Thyroid gland (tissue), 4 donors: ENCODE results near the gene FAHD2A. TPM values are rescaled to one million over a fixed set of nuclear protein-coding genes. Genes with fewer than 3 reads are reported as not detected.

ENCODE experiments used
- DNase-seq, 2 donors: peaks; one replicate each; pipeline ENCODE4 v3.0.0-alpha.2; 2019
- H3K27ac ChIP-seq, 3 donors: fragments of 200-600 bp; sonication (generic); 1 replicate in 2 of 3; 2 replicates in 1 of 3; pipeline ENCODE4 v1.5.1; 2016 to 2019; ENCODE audit warnings: mild to moderate bottlenecking in 1 of 3, moderate library complexity in 1 of 3
- H3K27me3 ChIP-seq: fragments of 200-600 bp; sonication (generic); one replicate; pipeline ENCODE4 v1.5.1; 2019
- H3K36me3 ChIP-seq, 2 donors: fragments of 200-600 bp; sonication (generic); one replicate each; pipeline ENCODE4 v1.5.1; 2016 to 2019
- H3K4me1 ChIP-seq, 2 donors: fragments of 200-600 bp; sonication (generic); one replicate each; pipeline ENCODE4 v1.5.1; 2017 to 2019
- H3K4me3 ChIP-seq, 3 donors: fragments of 200-600 bp; sonication (generic); replicated peaks in 1 of 3; 1 replicate in 2 of 3; 2 replicates in 1 of 3; pipeline ENCODE4 v1.5.1; 2016; ENCODE audit warnings: mild to moderate bottlenecking in 1 of 3
- H3K9me3 ChIP-seq: fragments of 200-600 bp; sonication (generic); one replicate; pipeline ENCODE4 v1.5.1; 2017
- CTCF ChIP-seq, 6 experiments: fragments of 200-600 bp in 3 of 6; fragments of 450-650 bp in 3 of 6; sonication (generic) in 3 of 6; IDR thresholded peaks; one replicate each; pipeline ENCODE4 v1.5.1; 2016 to 2019; ENCODE audit warnings: antibody characterized with exemption in 6 of 6, mild to moderate bottlenecking in 2 of 6, inconsistent platforms in 1 of 6, moderate library complexity in 1 of 6
- POLR2A ChIP-seq, 2 donors: fragments of 450-650 bp; IDR thresholded peaks; one replicate each; pipeline ENCODE4 v1.6.1; 2017; ENCODE audit warnings: antibody characterized with exemption in 2 of 2, mild to moderate bottlenecking in 2 of 2, moderate library complexity in 1 of 2
- WGBS, 2 donors: methylation state at CpG; one replicate each; pipeline ENCODE4 v1.1.5; 2017; 5-methylcytosine and 5-hydroxymethylcytosine counted together
- intact Hi-C: fragments of 100-400 bp; cut with DNase I; formaldehyde crosslinking; loops from one replicate; pipeline ENCODE4 v1.15.1; 2023
- total RNA-seq, 4 donors: library from RNA; depleted of rRNA; stranded (reverse); fragments of >200 nt; gene quantifications; one replicate each; pipeline ENCODE4 v1.2.3, GENCODE V29; 2016

FAHD2A gene
- total RNA-seq, 4 donors from 2014 or later = 39.2 to 90.2 (median 59.3) TPM

GRCh38 chr2:95390881-95391321, 11.6 kb upstream of the FAHD2A start:
- intact Hi-C loops = no loop called here
- TF ChIP-seq POLR2A (IDR thresholded peaks at IDR 0.05) (no peak), CTCF (IDR thresholded peaks at IDR 0.05) (no peak)

DNA sequence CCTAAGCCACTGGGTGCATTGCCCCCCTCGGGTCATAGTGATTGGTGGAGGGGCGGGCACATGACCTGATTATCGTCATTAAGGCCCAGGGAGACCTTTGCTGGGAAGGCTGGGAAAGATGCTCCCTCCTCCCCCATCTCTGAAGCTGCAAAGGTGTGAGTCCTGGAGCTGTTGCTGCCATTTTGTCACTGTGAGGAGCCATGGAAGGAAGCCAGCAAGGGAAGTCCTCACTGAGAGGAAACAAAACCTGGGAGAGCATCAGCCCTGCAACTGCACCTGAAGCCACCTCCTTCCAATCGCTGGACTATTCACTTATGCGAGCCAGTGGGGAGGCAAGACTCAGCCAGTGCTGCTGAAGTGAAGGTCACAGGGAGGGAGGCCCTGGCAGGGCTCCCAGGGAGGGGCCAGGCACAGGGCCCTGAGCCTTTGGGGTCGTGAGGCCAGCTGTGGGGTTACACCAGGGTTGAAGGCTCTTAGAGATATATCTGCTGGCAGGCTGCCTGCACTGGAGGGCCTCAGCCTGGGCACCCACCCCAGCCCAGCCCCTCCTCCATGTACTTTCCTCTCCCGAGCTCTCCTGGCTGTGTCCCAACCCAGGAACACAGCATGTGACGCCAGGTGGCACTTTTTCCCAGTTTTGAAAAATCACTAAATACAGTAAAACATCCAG, 10.7 kb upstream of the FAHD2A start:
- no peaks in the 10 kb centered on the region for H3K27me3 ChIP-seq
- peak; percentile 80 to 85 for DNase-seq
- 35 to 47% methylated on average over 5 to 8 of the region's 8 CpGs for WGBS, 2 donors
- H3K36me3 ChIP-seq = no peaks in the 10 kb centered on the region
- peak overlapping the region; percentile 28 to 60 (median 38) for H3K27ac ChIP-seq
- H3K4me3 ChIP-seq = no peak overlapping the region
- no peaks in the 10 kb centered on the region for H3K9me3 ChIP-seq
- intact Hi-C loops = no loop called here
- H3K4me1 ChIP-seq = peaks cover 2 to 14% of the 10 kb centered on the region in 2 donors
- TF ChIP-seq POLR2A (IDR thresholded peaks at IDR 0.05) = no peak
- peak in 1 of 6 experiments; percentile 6 for TF ChIP-seq CTCF (IDR thresholded peaks at IDR 0.05)

More at GRCh38 chr2:95390881-95391321, 11.6 kb upstream of the FAHD2A start:
- no peak overlapping the region for H3K27ac ChIP-seq
- no peaks in the 10 kb centered on the region for H3K27me3 ChIP-seq
- H3K9me3 ChIP-seq = no peaks in the 10 kb centered on the region
- no peak for DNase-seq
- H3K36me3 ChIP-seq = no peaks in the 10 kb centered on the region
- WGBS, 2 donors = 77 to 80% methylated on average over 9 to 11 of the region's 11 CpGs
- peaks cover 2 to 14% of the 10 kb centered on the region in 2 donors for H3K4me1 ChIP-seq
- H3K4me3 ChIP-seq = no peak overlapping the region

DNA sequence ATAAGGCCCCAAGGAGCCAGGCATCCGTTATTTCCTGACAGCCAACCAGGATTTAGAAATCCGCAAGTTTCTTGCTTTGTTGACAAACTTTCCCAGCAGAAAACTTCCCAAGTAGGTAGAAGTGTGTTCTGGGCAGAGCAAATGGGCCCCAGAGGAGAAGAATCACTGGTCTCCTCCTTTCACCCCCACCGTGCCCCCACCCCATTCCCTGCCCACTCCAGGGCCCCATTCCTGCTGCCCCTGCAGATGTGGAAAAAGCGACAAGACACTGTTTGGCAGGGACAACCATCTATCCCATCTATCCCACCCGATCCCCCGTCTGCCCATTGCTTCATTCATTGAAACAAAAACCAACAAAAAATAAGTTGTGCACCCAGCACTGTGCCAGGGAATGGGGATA, 10.2 kb upstream of the FAHD2A start:
- intact Hi-C loops = no loop called here
- no peak for TF ChIP-seq CTCF (IDR thresholded peaks at IDR 0.05)
- TF ChIP-seq POLR2A (IDR thresholded peaks at IDR 0.05) = no peak
- Histone ChIP-seq H3K27me3 (no peaks in the 10 kb centered on the region), H3K36me3 (no peaks in the 10 kb centered on the region), H3K4me3 (no peak overlapping the region), H3K9me3 (no peaks in the 10 kb centered on the region), H3K4me1 (peaks cover 2 to 14% of the 10 kb centered on the region in 2 donors), H3K27ac (peak overlapping the region; percentile 28 to 60 (median 38))
- no peak for DNase-seq
- 64 to 68% methylated on average over 6 of the region's 6 CpGs for WGBS, 2 donors

DNA sequence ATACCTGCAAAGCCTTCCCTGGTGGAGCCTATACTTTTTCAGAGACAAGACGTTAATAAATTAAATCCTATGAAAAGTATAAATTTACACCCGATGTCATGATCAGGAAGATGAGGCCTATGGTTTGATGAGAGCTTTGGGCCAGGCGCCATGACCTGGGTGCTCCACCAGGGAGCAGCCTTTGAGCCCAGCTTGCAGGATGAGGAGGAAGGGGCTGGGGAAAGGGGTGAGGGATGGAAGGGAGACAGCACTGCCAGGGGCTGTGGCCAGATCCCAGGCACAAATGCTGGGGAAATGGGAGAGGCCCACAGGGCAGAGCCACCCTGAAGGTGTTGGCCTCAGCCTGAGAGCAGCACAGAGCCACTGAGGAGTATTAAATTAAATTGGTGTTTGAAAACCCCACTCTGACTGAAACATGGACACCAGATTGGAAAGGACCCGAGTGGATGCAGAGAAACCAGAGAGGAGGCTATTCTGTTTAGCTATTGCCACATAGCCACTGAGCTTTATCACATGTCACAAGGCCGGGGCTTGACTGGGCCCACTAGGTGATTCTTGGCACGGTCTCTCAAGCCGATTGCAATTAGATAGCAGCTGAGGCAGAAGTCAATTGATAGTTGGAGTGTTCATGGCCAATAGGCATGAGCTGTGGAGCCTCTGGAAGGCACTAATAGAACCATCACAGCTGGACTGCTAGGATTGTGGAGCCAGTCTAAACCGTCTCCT, 9.6 kb upstream of the FAHD2A start:
- H3K27me3 ChIP-seq = no peaks in the 10 kb centered on the region
- H3K9me3 ChIP-seq = no peaks in the 10 kb centered on the region
- no peak for DNase-seq
- WGBS, 2 donors = 84 to 89% methylated on average over 8 of the region's 8 CpGs
- intact Hi-C loops = no loop called here
- H3K27ac ChIP-seq = no peak overlapping the region
- no peak for TF ChIP-seq POLR2A (IDR thresholded peaks at IDR 0.05)
- peak in 1 of 6 experiments; percentile 7 for TF ChIP-seq CTCF (IDR thresholded peaks at IDR 0.05)
- no peak overlapping the region for H3K4me3 ChIP-seq
- H3K4me1 ChIP-seq = peaks cover 2 to 14% of the 10 kb centered on the region in 2 donors
- H3K36me3 ChIP-seq = no peaks in the 10 kb centered on the region

- intact Hi-C loops = no loop called here
- H3K27me3 ChIP-seq = no peaks in the 10 kb centered on the region
- peaks cover 2 to 13% of the 10 kb centered on the region in 2 donors for H3K4me1 ChIP-seq
- no peaks in the 10 kb centered on the region for H3K9me3 ChIP-seq
- 88 to 93% methylated on average over 6 of the region's 6 CpGs for WGBS, 2 donors
- no peak overlapping the region for H3K4me3 ChIP-seq
- no peak overlapping the region for H3K27ac ChIP-seq
- no peaks in the 10 kb centered on the region for H3K36me3 ChIP-seq
- no peak for TF ChIP-seq POLR2A (IDR thresholded peaks at IDR 0.05)
- no peak for TF ChIP-seq CTCF (IDR thresholded peaks at IDR 0.05)
- no peak for DNase-seq
Observed at GRCh38 chr2:95393901-95394300, 8.6 kb upstream of the FAHD2A start.
